IPS-NIHi11 (cell line): ENCODE results near the gene CSNK2A1.

Experiments used
- DNase-seq: peaks from one replicate; pipeline ENCODE4 v3.0.0; 2012; ENCODE audit warnings: mixed read lengths, low spot score

Gene CSNK2A1

DNA sequence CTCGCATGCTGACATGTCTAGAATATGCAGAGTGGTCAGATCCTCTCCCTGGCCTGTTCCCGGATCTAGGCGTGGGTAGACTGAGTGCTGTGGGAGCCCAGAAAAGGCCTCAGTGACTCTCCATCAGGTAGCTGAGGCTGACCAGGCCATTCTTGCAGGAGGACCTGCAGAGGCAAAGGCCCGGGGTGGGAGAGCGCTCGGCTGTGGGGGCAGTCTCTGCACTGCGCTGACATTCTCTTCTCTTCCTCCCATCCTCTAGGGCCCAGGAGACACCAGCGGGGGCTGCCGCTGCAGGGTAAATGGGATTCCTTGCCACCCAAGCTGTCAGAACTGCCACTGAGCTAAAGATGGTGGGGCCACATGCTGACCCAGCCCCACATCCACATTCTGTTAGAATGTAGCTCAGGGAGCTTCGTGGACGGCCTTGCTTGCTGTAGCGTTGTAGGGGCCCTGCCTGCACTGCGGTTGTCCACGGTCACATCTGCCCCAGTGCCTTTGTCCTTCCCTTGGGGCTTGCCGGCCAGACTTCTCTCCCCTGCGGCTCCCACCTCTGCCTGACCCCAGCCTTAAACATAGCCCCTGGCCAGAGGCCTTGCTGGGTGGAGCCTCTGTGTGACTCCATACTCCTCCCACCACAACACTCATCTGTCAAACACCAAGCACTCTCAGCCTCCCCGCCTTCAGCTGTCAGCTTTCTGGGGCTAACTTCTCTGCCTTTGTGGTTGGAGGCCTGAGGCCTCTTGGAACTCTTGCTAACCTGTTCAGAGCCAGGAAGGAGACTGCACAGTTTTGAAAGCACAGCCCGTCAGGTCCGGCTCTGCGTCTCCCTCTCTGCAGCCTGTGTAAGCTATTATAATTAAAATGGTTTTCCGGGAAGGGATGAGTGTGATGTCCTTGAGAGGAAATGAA is 113.2 kb downstream of the CSNK2A1 start:
- DNase-seq: no peak

DNA sequence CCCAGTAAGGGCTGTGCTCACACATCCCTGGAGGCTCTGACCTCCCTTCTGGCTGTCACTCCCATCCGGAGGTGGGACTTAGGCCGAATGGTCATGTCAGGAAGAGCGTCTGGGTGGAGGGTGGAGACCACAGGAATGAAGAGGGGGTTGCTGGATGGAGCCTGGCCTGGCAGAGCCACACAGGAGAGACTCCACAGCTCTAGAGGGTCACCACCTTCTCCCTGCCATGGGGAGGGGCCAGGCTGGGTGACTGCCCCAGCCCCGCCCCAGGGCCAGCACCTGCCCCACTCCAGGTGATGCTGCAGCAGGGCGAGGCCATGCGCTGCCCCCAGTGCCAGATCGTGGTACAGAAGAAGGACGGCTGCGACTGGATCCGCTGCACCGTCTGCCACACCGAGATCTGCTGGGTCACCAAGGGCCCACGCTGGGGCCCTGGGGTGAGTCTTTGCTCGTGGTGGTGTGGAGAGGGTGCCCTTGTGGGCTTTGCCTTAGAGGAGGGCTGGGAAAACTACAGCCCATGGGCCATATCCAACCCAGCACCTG is 114.9 kb downstream of the CSNK2A1 start:
- DNase-seq: peak; percentile 68

DNA sequence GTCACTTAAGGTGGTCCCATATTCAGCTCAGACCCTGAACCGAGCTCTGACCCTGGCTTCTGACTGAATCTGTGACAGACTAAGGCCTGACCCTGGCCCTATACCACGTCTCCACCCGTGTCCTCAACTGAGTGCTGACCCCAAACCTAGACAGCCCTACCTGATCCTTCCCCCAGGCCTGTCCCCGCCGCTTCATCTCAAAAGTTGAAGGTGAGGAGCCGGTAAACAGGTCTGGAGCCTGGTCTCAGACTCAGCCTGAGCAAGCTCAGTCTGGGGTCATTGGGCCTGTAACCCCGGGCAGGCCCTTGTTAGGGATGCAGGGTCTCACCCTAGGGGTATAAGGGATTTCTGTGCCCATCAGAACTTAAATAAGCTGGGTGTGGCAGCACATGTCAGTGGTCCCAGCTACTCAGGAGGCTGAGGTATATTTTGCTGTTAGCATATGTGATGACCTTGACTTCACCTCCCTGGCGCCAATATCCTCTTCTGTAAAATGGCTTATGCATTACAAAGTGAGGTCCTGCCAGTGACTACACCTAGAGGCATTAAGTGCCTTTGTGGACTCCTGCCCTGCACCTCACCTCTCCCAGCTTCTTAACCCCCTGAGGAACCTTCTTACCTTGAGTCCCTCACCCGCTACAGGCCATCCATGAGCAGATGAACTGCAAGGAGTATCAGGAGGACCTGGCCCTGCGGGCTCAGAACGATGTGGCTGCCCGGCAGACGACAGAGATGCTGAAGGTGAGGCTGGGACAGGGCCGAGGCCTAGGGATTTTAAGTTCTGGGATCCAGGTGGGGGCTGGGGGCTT is 115.5 kb downstream of the CSNK2A1 start:
- DNase-seq: no peak

DNA sequence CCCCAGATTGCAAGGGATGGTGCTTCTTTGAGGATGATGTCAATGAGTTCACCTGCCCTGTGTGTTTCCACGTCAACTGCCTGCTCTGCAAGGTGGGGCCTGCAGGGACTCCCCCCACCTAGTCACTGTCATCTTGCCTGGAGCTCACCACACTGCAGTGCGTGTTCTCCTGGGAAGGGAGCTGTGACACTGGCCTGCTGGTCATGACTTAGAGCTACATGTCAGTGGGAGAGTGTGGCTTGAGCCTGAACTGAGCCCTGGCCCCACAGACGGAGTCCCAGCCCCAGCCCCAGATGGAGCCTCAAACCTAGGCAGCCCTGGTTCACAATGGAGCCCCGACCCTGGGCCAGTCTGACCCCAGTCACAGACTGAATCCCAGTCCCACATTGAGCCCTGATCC is 116.2 kb downstream of the CSNK2A1 start:
- no peak for DNase-seq

DNA sequence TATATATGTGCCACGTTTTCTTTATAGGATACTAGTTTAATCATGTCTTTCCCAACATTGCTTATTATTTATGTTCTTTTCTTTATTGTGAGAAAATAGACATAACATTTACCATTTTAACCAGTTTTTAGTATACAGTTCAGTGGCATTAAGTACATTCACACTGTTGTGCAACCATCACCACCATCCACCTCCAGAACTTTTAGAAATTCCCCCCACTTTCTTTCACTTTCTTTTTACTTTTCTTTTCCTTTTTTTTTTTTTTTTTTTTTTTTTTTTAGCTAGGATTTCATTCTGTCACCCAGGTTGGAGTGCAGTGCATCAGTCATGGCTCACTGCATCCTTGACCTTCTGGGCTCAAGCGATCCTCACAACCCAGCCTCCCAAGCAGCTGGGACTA is 117.0 kb downstream of the CSNK2A1 start:
- no peak for DNase-seq
